HL-60 (cell line): ENCODE data around the gene HACD1.

Experiments used
- DNase-seq, 2 experiments: peaks; one replicate each; pipeline ENCODE4 v3.0.0-alpha.2; 2010 to 2020; ENCODE audit warnings: low read depth in 1 of 2, low spot score in 1 of 2
- H3K27ac ChIP-seq: fragments of 250-450 bp; sonication (Bioruptor Pico); replicated peaks from 2 replicates; pipeline ENCODE4 v1.5.1; 2020; ENCODE audit warnings: mild to moderate bottlenecking, moderate library complexity
- H3K27me3 ChIP-seq: fragments of 250-450 bp; sonication (Bioruptor Pico); 2 replicates; pipeline ENCODE4 v1.5.1; 2021; ENCODE audit warnings: mild to moderate bottlenecking, moderate library complexity; ENCODE audit not compliant: insufficient read depth, poor library complexity, severe bottlenecking
- H3K4me3 ChIP-seq: replicated peaks from 2 replicates; pipeline ENCODE4 v1.5.1; 2011; ENCODE audit warnings: mild to moderate bottlenecking, control low read depth, low read length; ENCODE audit not compliant: insufficient read depth
- GABPA ChIP-seq: IDR thresholded peaks from 2 replicates; pipeline ENCODE4 v1.6.1; 2012; ENCODE audit warnings: low read depth
- POLR2AphosphoS5 ChIP-seq: IDR thresholded peaks from 2 replicates; pipeline ENCODE4 v1.6.1; 2012; ENCODE audit warnings: low read depth
- REST ChIP-seq: IDR thresholded peaks from 2 replicates; pipeline ENCODE4 v1.6.1; 2012; ENCODE audit warnings: low read depth; ENCODE audit not compliant: insufficient replicate concordance
- SPI1 ChIP-seq: IDR thresholded peaks from 2 replicates; pipeline ENCODE4 v1.6.1; 2012; ENCODE audit warnings: low read depth, mild to moderate bottlenecking, borderline replicate concordance
- TF ChIP-seq, protein P1 (sequence below): IDR thresholded peaks from one replicate; pipeline ENCODE4 v1.5.1; 2011; ENCODE audit warnings: low read length, control low read depth, inconsistent platforms; ENCODE audit not compliant: insufficient read depth

The HACD1 gene

GRCh38 chr10:17548162-17548561, 69.0 kb downstream of the HACD1 start:
- Histone ChIP-seq H3K27me3 (no peaks in the 10 kb centered on the region), H3K4me3 (no peak overlapping the region), H3K27ac (no peak overlapping the region)
- TF ChIP-seq SPI1 (no peak), REST (no peak), POLR2AphosphoS5 (no peak)
- TF ChIP-seq, protein P1, sequence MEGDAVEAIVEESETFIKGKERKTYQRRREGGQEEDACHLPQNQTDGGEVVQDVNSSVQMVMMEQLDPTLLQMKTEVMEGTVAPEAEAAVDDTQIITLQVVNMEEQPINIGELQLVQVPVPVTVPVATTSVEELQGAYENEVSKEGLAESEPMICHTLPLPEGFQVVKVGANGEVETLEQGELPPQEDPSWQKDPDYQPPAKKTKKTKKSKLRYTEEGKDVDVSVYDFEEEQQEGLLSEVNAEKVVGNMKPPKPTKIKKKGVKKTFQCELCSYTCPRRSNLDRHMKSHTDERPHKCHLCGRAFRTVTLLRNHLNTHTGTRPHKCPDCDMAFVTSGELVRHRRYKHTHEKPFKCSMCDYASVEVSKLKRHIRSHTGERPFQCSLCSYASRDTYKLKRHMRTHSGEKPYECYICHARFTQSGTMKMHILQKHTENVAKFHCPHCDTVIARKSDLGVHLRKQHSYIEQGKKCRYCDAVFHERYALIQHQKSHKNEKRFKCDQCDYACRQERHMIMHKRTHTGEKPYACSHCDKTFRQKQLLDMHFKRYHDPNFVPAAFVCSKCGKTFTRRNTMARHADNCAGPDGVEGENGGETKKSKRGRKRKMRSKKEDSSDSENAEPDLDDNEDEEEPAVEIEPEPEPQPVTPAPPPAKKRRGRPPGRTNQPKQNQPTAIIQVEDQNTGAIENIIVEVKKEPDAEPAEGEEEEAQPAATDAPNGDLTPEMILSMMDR, result no peak
- DNase-seq, result peak in 1 of 2 experiments; percentile 4

DNA sequence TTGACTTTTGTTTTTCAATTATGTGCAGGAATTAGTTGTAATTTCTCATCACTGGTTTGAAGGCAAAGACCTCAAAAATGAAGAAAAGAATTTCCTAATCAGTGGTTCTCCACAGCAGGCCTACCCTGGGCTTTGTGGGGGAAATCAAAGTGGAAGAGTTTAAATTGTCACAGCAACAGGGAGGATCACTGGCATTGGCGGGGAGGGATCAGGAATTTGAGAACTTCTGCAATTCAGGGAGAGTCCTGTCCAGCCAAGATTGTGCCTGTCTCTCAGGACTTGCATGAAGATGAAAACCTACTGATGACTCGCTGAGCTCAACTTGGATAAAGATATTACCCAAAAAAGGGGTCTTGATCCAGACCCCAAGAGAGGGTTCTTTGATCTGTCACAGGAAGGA, 70.1 kb downstream of the HACD1 start:
- no peak for TF ChIP-seq SPI1
- TF ChIP-seq REST, result no peak
- no peak for TF ChIP-seq GABPA
- TF ChIP-seq, protein P1, result no peak
- no peak for TF ChIP-seq POLR2AphosphoS5
- H3K27me3 ChIP-seq, result no peaks in the 10 kb centered on the region
- H3K4me3 ChIP-seq, result no peak overlapping the region
- DNase-seq, result no peak
- no peak overlapping the region for H3K27ac ChIP-seq

DNA sequence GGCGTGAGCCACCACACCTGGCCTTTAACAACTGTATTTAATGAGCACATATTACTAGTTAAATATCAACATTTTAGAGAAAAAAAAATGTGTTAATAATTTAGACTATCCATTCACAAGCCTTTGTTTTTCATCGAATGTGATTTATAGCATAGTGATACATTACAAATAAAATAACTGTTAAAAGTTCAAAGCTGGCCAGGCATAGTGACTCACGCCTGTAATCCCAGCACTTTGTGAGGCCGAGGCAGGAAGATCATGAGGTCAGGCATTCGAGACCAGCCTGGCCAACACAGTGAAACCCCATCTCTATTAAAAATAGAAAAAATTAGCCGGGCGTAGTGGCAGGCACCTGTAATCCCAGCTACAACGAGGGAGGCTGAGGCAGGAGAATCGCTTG, 72.7 kb downstream of the HACD1 start:
- Histone ChIP-seq H3K4me3 (no peak overlapping the region), H3K27ac (no peak overlapping the region), H3K27me3 (no peaks in the 10 kb centered on the region)
- DNase-seq, result no peak
- TF ChIP-seq REST (no peak), SPI1 (no peak), GABPA (no peak)
- TF ChIP-seq, protein P1, result no peak
